Hepatocyte (in vitro differentiated cells): ENCODE data around the gene WNK1. TPM values are rescaled to one million over a fixed set of nuclear protein-coding genes. Genes with fewer than 3 reads are reported as not detected.

Source experiments
- DNase-seq: peaks from one replicate; pipeline ENCODE4 v3.0.0-alpha.2; 2016; ENCODE audit warnings: low spot score
- H2AFZ ChIP-seq: fragments of 200-600 bp; sonication (generic); 2 replicates; pipeline ENCODE4 v1.6.0; 2016; ENCODE audit warnings: antibody characterized with exemption, mild to moderate bottlenecking
- H3K27ac ChIP-seq: fragments of 200-600 bp; sonication (generic); 2 replicates; pipeline ENCODE4 v1.5.1; 2016; ENCODE audit warnings: mild to moderate bottlenecking
- H3K27me3 ChIP-seq: fragments of 200-600 bp; sonication (generic); 2 replicates; pipeline ENCODE4 v1.6.1; 2016
- H3K36me3 ChIP-seq: fragments of 200-600 bp; sonication (generic); replicated peaks from 2 replicates; pipeline ENCODE4 v1.5.1; 2016; ENCODE audit warnings: low read depth; ENCODE audit not compliant: insufficient read depth
- H3K4me1 ChIP-seq: fragments of 200-600 bp; sonication (generic); 2 replicates; pipeline ENCODE4 v1.5.1; 2016; ENCODE audit warnings: mild to moderate bottlenecking, moderate library complexity; ENCODE audit not compliant: insufficient read depth
- H3K4me2 ChIP-seq: fragments of 200-600 bp; sonication (generic); 2 replicates; pipeline ENCODE4 v1.6.0; 2016
- H3K4me3 ChIP-seq: fragments of 200-600 bp; sonication (generic); 2 replicates; pipeline ENCODE4 v1.5.1; 2016; ENCODE audit warnings: mild to moderate bottlenecking
- H3K79me2 ChIP-seq: fragments of 200-600 bp; sonication (generic); 2 replicates; pipeline ENCODE4 v1.6.0; 2017; ENCODE audit warnings: mild to moderate bottlenecking
- H3K9me2 ChIP-seq: fragments of 200-600 bp; sonication (generic); replicated peaks from 2 replicates; pipeline ENCODE4 v1.6.0; 2017; ENCODE audit warnings: mild to moderate bottlenecking; ENCODE audit not compliant: insufficient read depth
- H3K9me3 ChIP-seq: fragments of 200-600 bp; sonication (generic); 2 replicates; pipeline ENCODE4 v1.5.1; 2016; ENCODE audit warnings: low read depth, mild to moderate bottlenecking
- H4K20me1 ChIP-seq: fragments of 200-600 bp; sonication (generic); 2 replicates; pipeline ENCODE4 v1.6.0; 2016; ENCODE audit warnings: mild to moderate bottlenecking; ENCODE audit not compliant: insufficient read depth, poor library complexity, severe bottlenecking
- EZH2 ChIP-seq: fragments of 200-600 bp; sonication (generic); IDR thresholded peaks from 2 replicates; pipeline ENCODE4 v1.6.1; 2016; ENCODE audit warnings: antibody characterized with exemption, mild to moderate bottlenecking, borderline replicate concordance
- EZH2phosphoT487 ChIP-seq: fragments of 200-600 bp; sonication (generic); IDR thresholded peaks from one replicate; pipeline ENCODE4 v1.6.1; 2018; ENCODE audit warnings: antibody characterized with exemption, mild to moderate bottlenecking, low read depth, moderate library complexity; ENCODE audit not compliant: unreplicated experiment, severe bottlenecking
- WGBS: methylation state at CpG from one replicate; pipeline ENCODE4 v1.1.6; 2016; ENCODE audit warnings: low lambda C conversion rate; ENCODE audit errors: missing lambda C conversion rate; 5-methylcytosine and 5-hydroxymethylcytosine counted together
- polyA plus RNA-seq: library from polyadenylated mRNA; unstranded; fragments of >200 nt; fragmentation: Nextera tagmentation; extraction: Ambion mirVana; gene quantifications from 2 replicates; pipeline ENCODE4 v1.2.1, GENCODE V29; 2016
- total RNA-seq: library from RNA; depleted of rRNA; stranded (reverse); fragments of >200 nt; gene quantifications from 2 replicates; pipeline ENCODE4 v1.2.3, GENCODE V29; 2014
- TF ChIP-seq, protein P1 (sequence below): fragments of 200-600 bp; sonication (generic); IDR thresholded peaks from 2 replicates; pipeline ENCODE4 v1.5.1; 2016; ENCODE audit warnings: antibody characterized with exemption, mild to moderate bottlenecking; ENCODE audit not compliant: poor library complexity

Gene WNK1
- total and polyA plus RNA-seq, 2 experiments from 2014 or later: 58.5 to 62.6 TPM

GRCh38 chr12:830111-830867 lies 77.9 kb downstream of the WNK1 start:
- 99% methylated on average over 4 of the region's 4 CpGs for whole genome bisulfite sequencing
- no peak for DNase-seq

GRCh38 chr12:835754-836518 lies 83.6 kb downstream of the WNK1 start:
- Histone ChIP-seq H3K9me3 (no peaks in the 10 kb centered on the region), H3K4me3 (no peak overlapping the region), H3K79me2 (peaks cover 50% of the 10 kb centered on the region), H4K20me1 (peaks cover 4% of the 10 kb centered on the region), H3K4me2 (no peak overlapping the region), H3K27me3 (no peaks in the 10 kb centered on the region), H2AFZ (no peak overlapping the region), H3K9me2 (no peaks in the 10 kb centered on the region), H3K36me3 (no peaks in the 10 kb centered on the region), H3K4me1 (no peaks in the 10 kb centered on the region), H3K27ac (no peak overlapping the region)
- no peak for DNase-seq
- no peak for TF ChIP-seq EZH2
- no peak for TF ChIP-seq EZH2phosphoT487
- TF ChIP-seq, protein P1, sequence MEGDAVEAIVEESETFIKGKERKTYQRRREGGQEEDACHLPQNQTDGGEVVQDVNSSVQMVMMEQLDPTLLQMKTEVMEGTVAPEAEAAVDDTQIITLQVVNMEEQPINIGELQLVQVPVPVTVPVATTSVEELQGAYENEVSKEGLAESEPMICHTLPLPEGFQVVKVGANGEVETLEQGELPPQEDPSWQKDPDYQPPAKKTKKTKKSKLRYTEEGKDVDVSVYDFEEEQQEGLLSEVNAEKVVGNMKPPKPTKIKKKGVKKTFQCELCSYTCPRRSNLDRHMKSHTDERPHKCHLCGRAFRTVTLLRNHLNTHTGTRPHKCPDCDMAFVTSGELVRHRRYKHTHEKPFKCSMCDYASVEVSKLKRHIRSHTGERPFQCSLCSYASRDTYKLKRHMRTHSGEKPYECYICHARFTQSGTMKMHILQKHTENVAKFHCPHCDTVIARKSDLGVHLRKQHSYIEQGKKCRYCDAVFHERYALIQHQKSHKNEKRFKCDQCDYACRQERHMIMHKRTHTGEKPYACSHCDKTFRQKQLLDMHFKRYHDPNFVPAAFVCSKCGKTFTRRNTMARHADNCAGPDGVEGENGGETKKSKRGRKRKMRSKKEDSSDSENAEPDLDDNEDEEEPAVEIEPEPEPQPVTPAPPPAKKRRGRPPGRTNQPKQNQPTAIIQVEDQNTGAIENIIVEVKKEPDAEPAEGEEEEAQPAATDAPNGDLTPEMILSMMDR: no peak
- whole genome bisulfite sequencing: 99% methylated on average over 3 of the region's 3 CpGs

More at GRCh38 chr12:830111-830867, 77.9 kb downstream of the WNK1 start:
- Histone ChIP-seq H3K4me1 (no peaks in the 10 kb centered on the region), H3K27me3 (no peaks in the 10 kb centered on the region), H3K36me3 (no peaks in the 10 kb centered on the region), H3K4me2 (no peak overlapping the region), H3K27ac (no peak overlapping the region), H2AFZ (no peak overlapping the region), H3K79me2 (peaks cover 46% of the 10 kb centered on the region), H3K4me3 (no peak overlapping the region), H3K9me3 (no peaks in the 10 kb centered on the region), H3K9me2 (no peaks in the 10 kb centered on the region), H4K20me1 (no peaks in the 10 kb centered on the region)
- no peak for TF ChIP-seq EZH2phosphoT487
- no peak for TF ChIP-seq EZH2
- TF ChIP-seq, protein P1: no peak

DNA sequence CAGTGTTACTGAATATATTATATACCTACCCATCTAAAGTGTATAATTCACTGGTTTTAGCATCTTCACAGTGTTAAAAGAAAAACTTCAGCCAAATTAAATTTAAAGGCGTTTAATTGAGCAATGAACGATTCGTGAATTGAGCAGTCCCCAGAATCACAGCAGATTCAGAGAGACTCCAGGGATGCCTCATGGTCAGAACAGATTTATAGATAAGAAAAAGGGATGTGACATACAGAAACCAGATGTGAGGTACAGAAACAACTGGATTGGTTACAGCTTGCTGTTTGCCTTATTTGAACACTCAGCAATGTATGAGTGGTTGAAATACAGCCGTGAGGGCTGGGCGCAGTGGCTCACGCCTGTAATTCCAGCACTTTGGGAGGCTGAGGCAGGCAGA lies 84.6 kb downstream of the WNK1 start:
- H3K4me1 ChIP-seq: no peaks in the 10 kb centered on the region
- peak overlapping the region; percentile 55 for H3K27ac ChIP-seq
- H4K20me1 ChIP-seq: peaks cover 4% of the 10 kb centered on the region
- H3K4me3 ChIP-seq: no peak overlapping the region
- no peaks in the 10 kb centered on the region for H3K9me3 ChIP-seq
- DNase-seq: no peak
- H3K27me3 ChIP-seq: no peaks in the 10 kb centered on the region
- TF ChIP-seq EZH2phosphoT487 (no peak), EZH2 (no peak)
- TF ChIP-seq, protein P1: no peak
- peaks cover 50% of the 10 kb centered on the region for H3K79me2 ChIP-seq
- no peak overlapping the region for H3K4me2 ChIP-seq
- no peaks in the 10 kb centered on the region for H3K36me3 ChIP-seq
- H2AFZ ChIP-seq: no peak overlapping the region
- WGBS: 76% methylated on average over 6 of the region's 6 CpGs
- H3K9me2 ChIP-seq: no peaks in the 10 kb centered on the region
